ENCODE measurements around the gene PTDSS2. TPM values are rescaled to one million over a fixed set of nuclear protein-coding genes. Genes with fewer than 3 reads are reported as not detected.
A peak's percentile ranks its signal among the peaks of the same experiment; 100 is the strongest.

PTDSS2 gene
- total RNA-seq, 1 experiment from 2014 or later = 49.5 TPM

DNA sequence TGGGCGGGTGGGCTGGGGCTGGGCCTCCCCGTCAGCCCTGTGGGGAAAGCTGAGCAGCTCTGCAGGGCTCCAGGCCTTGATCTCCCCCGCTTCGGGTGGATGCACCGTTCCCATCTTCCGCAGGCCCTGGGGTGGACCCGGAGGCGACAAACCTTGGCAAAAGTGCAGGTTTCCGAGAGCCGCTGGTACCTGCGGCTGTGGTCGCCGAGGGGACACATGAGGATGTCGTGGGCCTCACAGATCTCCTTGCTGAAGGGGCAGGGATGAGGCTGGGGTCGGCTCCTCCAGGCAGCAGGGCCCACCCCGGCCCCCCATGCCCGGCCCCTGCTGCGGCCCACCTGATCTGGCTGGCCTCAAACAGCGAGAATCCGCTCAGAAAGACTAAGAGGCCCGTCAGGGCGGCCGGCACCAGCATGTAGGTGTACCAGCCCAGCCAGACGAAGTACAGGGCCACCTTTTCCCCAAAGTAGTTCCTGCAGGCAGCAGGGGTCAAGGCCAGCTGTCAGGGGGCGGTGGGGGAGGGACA, 20.1 kb upstream of the PTDSS2 start:
- ATAC-seq = peak; percentile 40
- TF ChIP-seq, protein P1, sequence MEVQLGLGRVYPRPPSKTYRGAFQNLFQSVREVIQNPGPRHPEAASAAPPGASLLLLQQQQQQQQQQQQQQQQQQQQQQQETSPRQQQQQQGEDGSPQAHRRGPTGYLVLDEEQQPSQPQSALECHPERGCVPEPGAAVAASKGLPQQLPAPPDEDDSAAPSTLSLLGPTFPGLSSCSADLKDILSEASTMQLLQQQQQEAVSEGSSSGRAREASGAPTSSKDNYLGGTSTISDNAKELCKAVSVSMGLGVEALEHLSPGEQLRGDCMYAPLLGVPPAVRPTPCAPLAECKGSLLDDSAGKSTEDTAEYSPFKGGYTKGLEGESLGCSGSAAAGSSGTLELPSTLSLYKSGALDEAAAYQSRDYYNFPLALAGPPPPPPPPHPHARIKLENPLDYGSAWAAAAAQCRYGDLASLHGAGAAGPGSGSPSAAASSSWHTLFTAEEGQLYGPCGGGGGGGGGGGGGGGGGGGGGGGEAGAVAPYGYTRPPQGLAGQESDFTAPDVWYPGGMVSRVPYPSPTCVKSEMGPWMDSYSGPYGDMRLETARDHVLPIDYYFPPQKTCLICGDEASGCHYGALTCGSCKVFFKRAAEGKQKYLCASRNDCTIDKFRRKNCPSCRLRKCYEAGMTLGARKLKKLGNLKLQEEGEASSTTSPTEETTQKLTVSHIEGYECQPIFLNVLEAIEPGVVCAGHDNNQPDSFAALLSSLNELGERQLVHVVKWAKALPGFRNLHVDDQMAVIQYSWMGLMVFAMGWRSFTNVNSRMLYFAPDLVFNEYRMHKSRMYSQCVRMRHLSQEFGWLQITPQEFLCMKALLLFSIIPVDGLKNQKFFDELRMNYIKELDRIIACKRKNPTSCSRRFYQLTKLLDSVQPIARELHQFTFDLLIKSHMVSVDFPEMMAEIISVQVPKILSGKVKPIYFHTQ (CRISPR knock-in tag; IDR thresholded peaks at IDR 0.05) = no peak
- TF ChIP-seq ZNF416 (CRISPR knock-in tag; IDR thresholded peaks at IDR 0.05) (no peak), ZNF121 (CRISPR knock-in tag; IDR thresholded peaks at IDR 0.05) (no peak), EMX1 (CRISPR knock-in tag; IDR thresholded peaks at IDR 0.05) (no peak), TEAD4 (CRISPR knock-in tag; IDR thresholded peaks at IDR 0.05) (no peak), RELA (CRISPR knock-in tag; IDR thresholded peaks at IDR 0.05; ENCODE audit: borderline replicate concordance) (no peak), ELF4 (CRISPR knock-in tag; IDR thresholded peaks at IDR 0.05; ENCODE audit: low read depth) (no peak), ZNF317 (CRISPR knock-in tag; IDR thresholded peaks at IDR 0.05; ENCODE audit: borderline replicate concordance, low read depth) (no peak), ZNF425 (CRISPR knock-in tag; conservative IDR thresholded peaks at IDR 0.05) (no peak), RORB (CRISPR knock-in tag; IDR thresholded peaks at IDR 0.05) (no peak), MXD4 (CRISPR knock-in tag; IDR thresholded peaks at IDR 0.05; ENCODE audit: borderline replicate concordance) (no peak)
- TF ChIP-seq, protein P2, sequence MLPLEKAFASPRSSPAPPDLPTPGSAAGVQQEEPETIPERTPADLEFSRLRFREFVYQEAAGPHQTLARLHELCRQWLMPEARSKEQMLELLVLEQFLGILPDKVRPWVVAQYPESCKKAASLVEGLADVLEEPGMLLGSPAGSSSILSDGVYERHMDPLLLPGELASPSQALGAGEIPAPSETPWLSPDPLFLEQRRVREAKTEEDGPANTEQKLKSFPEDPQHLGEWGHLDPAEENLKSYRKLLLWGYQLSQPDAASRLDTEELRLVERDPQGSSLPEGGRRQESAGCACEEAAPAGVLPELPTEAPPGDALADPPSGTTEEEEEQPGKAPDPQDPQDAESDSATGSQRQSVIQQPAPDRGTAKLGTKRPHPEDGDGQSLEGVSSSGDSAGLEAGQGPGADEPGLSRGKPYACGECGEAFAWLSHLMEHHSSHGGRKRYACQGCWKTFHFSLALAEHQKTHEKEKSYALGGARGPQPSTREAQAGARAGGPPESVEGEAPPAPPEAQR (CRISPR knock-in tag; IDR thresholded peaks at IDR 0.05) = no peak
- CTCF ChIA-PET = interaction anchor here (1.0 to 1.4 kb wide), 2 partner anchors 18 to 180 kb away, joined by 3 to 4 read pairs; no protein-coding TSS in a partner anchor
- H3K36me3 Mint-ChIP-seq = no peaks in the 10 kb centered on the region; the same call in 1 of the 2 replicates
- POLR2A ChIA-PET = no interaction called here
- peaks cover 5% of the 10 kb centered on the region; the same call in 1 of the 2 replicates for H3K27me3 Mint-ChIP-seq (ENCODE audit: low read depth)
- H3K4me1 Mint-ChIP-seq = no peaks in the 10 kb centered on the region
- no peaks in the 10 kb centered on the region for H3K9me3 Mint-ChIP-seq
- DNase-seq (ENCODE audit: low spot score) = no peak
- no peak overlapping the region for H3K4me3 Mint-ChIP-seq
- no peak overlapping the region for H3K27ac Mint-ChIP-seq

DNA sequence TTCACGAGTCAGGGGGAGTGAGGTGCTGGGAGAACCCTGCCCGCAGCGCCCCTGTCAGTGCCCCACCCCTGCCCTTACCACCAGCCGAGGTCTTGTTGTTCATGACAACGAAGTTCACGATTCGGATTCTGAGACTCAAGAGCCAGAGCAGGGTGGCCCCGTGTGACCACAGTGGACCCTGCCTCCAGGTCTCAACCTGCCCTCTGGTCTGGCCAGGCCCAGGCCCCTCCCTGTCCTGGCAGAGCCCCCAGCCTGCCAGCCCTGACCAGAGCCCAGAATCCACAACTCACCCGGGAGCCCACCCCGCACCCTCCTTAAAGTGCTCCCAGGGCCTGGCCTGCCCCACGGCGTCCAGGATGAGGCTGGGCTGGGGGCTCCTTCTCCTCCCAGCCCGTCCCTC, 18.2 kb upstream of the PTDSS2 start:
- POLR2A ChIA-PET = no interaction called here
- TF ChIP-seq ZNF121 (CRISPR knock-in tag; IDR thresholded peaks at IDR 0.05) = no peak
- no peak for TF ChIP-seq OVOL2 (CRISPR knock-in tag; IDR thresholded peaks at IDR 0.05; ENCODE audit: borderline replicate concordance)
- TF ChIP-seq, protein P3, sequence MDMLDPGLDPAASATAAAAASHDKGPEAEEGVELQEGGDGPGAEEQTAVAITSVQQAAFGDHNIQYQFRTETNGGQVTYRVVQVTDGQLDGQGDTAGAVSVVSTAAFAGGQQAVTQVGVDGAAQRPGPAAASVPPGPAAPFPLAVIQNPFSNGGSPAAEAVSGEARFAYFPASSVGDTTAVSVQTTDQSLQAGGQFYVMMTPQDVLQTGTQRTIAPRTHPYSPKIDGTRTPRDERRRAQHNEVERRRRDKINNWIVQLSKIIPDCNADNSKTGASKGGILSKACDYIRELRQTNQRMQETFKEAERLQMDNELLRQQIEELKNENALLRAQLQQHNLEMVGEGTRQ (CRISPR knock-in tag; IDR thresholded peaks at IDR 0.05) = no peak
- TF ChIP-seq EMX1 (CRISPR knock-in tag; IDR thresholded peaks at IDR 0.05) = no peak
- Mint-ChIP-seq H3K4me1 (no peaks in the 10 kb centered on the region), H3K9me3 (peaks cover 3% of the 10 kb centered on the region; the same call in 1 of the 2 replicates), H3K27ac (no peak overlapping the region), H3K4me3 (no peak overlapping the region), H3K36me3 (peaks cover 3% of the 10 kb centered on the region; the same call in 1 of the 2 replicates), H3K27me3 (ENCODE audit: low read depth) (no peaks in the 10 kb centered on the region)
- ATAC-seq (no peak), DNase-seq (ENCODE audit: low spot score) (no peak)
- CTCF ChIA-PET = no interaction called here

- no peaks in the 10 kb centered on the region for H3K27me3 Mint-ChIP-seq (ENCODE audit: low read depth)
- peaks cover 7% of the 10 kb centered on the region; the same call in 1 of the 2 replicates for H3K36me3 Mint-ChIP-seq
- H3K9me3 Mint-ChIP-seq = peaks cover 9% of the 10 kb centered on the region
- CTCF ChIA-PET = no interaction called here
- no peaks in the 10 kb centered on the region for H3K4me1 Mint-ChIP-seq
- no peak for DNase-seq (ENCODE audit: low spot score)
- H3K4me3 Mint-ChIP-seq = no peak overlapping the region
- POLR2A ChIA-PET = interaction anchor here (1.1 kb wide), 1 partner anchor 15 kb away, joined by 3 read pairs; no protein-coding TSS in a partner anchor
- no peak for ATAC-seq
- H3K27ac Mint-ChIP-seq = peak overlapping the region; percentile 57; the same call in 1 of the 2 replicates
- TF ChIP-seq ZBTB43 (CRISPR knock-in tag; IDR thresholded peaks at IDR 0.05) = no peak
- TF ChIP-seq, protein P4, sequence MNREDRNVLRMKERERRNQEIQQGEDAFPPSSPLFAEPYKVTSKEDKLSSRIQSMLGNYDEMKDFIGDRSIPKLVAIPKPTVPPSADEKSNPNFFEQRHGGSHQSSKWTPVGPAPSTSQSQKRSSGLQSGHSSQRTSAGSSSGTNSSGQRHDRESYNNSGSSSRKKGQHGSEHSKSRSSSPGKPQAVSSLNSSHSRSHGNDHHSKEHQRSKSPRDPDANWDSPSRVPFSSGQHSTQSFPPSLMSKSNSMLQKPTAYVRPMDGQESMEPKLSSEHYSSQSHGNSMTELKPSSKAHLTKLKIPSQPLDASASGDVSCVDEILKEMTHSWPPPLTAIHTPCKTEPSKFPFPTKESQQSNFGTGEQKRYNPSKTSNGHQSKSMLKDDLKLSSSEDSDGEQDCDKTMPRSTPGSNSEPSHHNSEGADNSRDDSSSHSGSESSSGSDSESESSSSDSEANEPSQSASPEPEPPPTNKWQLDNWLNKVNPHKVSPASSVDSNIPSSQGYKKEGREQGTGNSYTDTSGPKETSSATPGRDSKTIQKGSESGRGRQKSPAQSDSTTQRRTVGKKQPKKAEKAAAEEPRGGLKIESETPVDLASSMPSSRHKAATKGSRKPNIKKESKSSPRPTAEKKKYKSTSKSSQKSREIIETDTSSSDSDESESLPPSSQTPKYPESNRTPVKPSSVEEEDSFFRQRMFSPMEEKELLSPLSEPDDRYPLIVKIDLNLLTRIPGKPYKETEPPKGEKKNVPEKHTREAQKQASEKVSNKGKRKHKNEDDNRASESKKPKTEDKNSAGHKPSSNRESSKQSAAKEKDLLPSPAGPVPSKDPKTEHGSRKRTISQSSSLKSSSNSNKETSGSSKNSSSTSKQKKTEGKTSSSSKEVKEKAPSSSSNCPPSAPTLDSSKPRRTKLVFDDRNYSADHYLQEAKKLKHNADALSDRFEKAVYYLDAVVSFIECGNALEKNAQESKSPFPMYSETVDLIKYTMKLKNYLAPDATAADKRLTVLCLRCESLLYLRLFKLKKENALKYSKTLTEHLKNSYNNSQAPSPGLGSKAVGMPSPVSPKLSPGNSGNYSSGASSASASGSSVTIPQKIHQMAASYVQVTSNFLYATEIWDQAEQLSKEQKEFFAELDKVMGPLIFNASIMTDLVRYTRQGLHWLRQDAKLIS (CRISPR knock-in tag; IDR thresholded peaks at IDR 0.05; ENCODE audit: borderline replicate concordance) = no peak
- no peak for TF ChIP-seq GTF2I (CRISPR knock-in tag; conservative IDR thresholded peaks at IDR 0.05)
These were observed 17.5 kb upstream of the PTDSS2 start for GRCh38 chr11:432501-433100.
